ENCODE measurements around the gene GPHN.

GRCh38 chr14:67059596-67059995 lies 551.6 kb downstream of the GPHN start:
- TF ChIP-seq CTCF (IDR thresholded peaks at IDR 0.05; ENCODE audit: low read depth, low read length): no peak
- TF ChIP-seq MYC (IDR thresholded peaks at IDR 0.05; ENCODE audit: low read depth, low read length): no peak
